ENCODE measurements around the gene HDDC3. TPM values are rescaled to one million over a fixed set of nuclear protein-coding genes. Genes with fewer than 3 reads are reported as not detected.
A peak's percentile ranks its signal among the peaks of the same experiment; 100 is the strongest.

Gene HDDC3
- polyA plus RNA-seq, 1 donor (not counting 4 experiments of a cell fraction or from before 2014, with no cell fraction given), result 11.8 TPM

- FAIRE-seq (no peak), DNase-seq (ENCODE audit: low read depth, low spot score) (no peak)
- no peaks in the 10 kb centered on the region for H3K79me2 ChIP-seq (ENCODE audit: control insufficient read depth, insufficient read depth, low read length)
- no peak overlapping the region for H3K4me3 ChIP-seq (ENCODE audit: control insufficient read depth in 2 of 3, extremely low read depth in 1 of 3, insufficient read depth in 2 of 3, low read depth in 1 of 3, low read length in 3 of 3)
- H4K20me1 ChIP-seq (ENCODE audit: control insufficient read depth, extremely low read depth, insufficient read depth, low read length), result no peaks in the 10 kb centered on the region
- no peak overlapping the region for H3K9ac ChIP-seq (ENCODE audit: control insufficient read depth, extremely low read depth, insufficient read depth, low read length)
- H3K9me1 ChIP-seq (ENCODE audit: control insufficient read depth, extremely low read depth, insufficient read depth, low read length), result peaks cover 2% of the 10 kb centered on the region
- H2AFZ ChIP-seq (ENCODE audit: control insufficient read depth, low read length), result no peak overlapping the region
- no peak overlapping the region for H3K27ac ChIP-seq (ENCODE audit: control insufficient read depth, insufficient read depth, low read length)
- H3K9me3 ChIP-seq (ENCODE audit: control insufficient read depth, low read depth, low read length), result no peaks in the 10 kb centered on the region
- TF ChIP-seq CTCF (optimal IDR thresholded peaks at IDR 0.05 in 1 of 3, IDR thresholded peaks at IDR 0.05 in 1 of 3, conservative IDR thresholded peaks at IDR 0.05 in 1 of 3; ENCODE audit: extremely low read depth in 1 of 3, insufficient read depth in 2 of 3, low read length in 3 of 3), result no peak
- TF ChIP-seq EZH2 (IDR thresholded peaks at IDR 0.05; ENCODE audit: low read length), result no peak
- no peak overlapping the region for H3K4me2 ChIP-seq (ENCODE audit: control insufficient read depth, extremely low read depth, insufficient read depth, low read depth, low read length)
- H3K4me1 ChIP-seq (ENCODE audit: control insufficient read depth, extremely low read depth, insufficient read depth, low read length), result peaks cover 12% of the 10 kb centered on the region
- H3K36me3 ChIP-seq (ENCODE audit: control insufficient read depth in 2 of 2, extremely low read depth in 1 of 2, insufficient read depth in 2 of 2, low read length in 2 of 2), result peaks cover 3 to 5% of the 10 kb centered on the region in 2 experiments
- dilution Hi-C loops (cut with MboI; ENCODE audit: extremely low pct_ligation_motif_present, low sequenced_read_pairs), result no loop called here
- no peaks in the 10 kb centered on the region for H3K27me3 ChIP-seq (ENCODE audit: control insufficient read depth, extremely low read depth, insufficient read depth, low read length)
Observed at GRCh38 chr15:90904746-90905145, 27.6 kb downstream of the HDDC3 start.

- Histone ChIP-seq H3K36me3 (ENCODE audit: control insufficient read depth in 2 of 2, extremely low read depth in 1 of 2, insufficient read depth in 2 of 2, low read length in 2 of 2) (peaks cover 3 to 5% of the 10 kb centered on the region in 2 experiments), H2AFZ (ENCODE audit: control insufficient read depth, low read length) (peak overlapping the region; percentile 81), H3K27me3 (ENCODE audit: control insufficient read depth, extremely low read depth, insufficient read depth, low read length) (no peaks in the 10 kb centered on the region), H4K20me1 (ENCODE audit: control insufficient read depth, extremely low read depth, insufficient read depth, low read length) (no peaks in the 10 kb centered on the region), H3K4me1 (ENCODE audit: control insufficient read depth, extremely low read depth, insufficient read depth, low read length) (peaks cover 12% of the 10 kb centered on the region), H3K9me3 (ENCODE audit: control insufficient read depth, low read depth, low read length) (no peaks in the 10 kb centered on the region), H3K4me3 (ENCODE audit: control insufficient read depth in 2 of 3, extremely low read depth in 1 of 3, insufficient read depth in 2 of 3, low read depth in 1 of 3, low read length in 3 of 3) (peak overlapping the region in 2 of 3 experiments; percentile 77), H3K27ac (ENCODE audit: control insufficient read depth, insufficient read depth, low read length) (no peak overlapping the region), H3K9ac (ENCODE audit: control insufficient read depth, extremely low read depth, insufficient read depth, low read length) (peak overlapping the region; percentile 65), H3K9me1 (ENCODE audit: control insufficient read depth, extremely low read depth, insufficient read depth, low read length) (peaks cover 2% of the 10 kb centered on the region), H3K79me2 (ENCODE audit: control insufficient read depth, insufficient read depth, low read length) (no peaks in the 10 kb centered on the region), H3K4me2 (ENCODE audit: control insufficient read depth, extremely low read depth, insufficient read depth, low read depth, low read length) (peak overlapping the region; percentile 92)
- TF ChIP-seq CTCF (optimal IDR thresholded peaks at IDR 0.05 in 1 of 3, IDR thresholded peaks at IDR 0.05 in 1 of 3, conservative IDR thresholded peaks at IDR 0.05 in 1 of 3; ENCODE audit: extremely low read depth in 1 of 3, insufficient read depth in 2 of 3, low read length in 3 of 3) (peak in 2 of 3 experiments; percentile 11 to 24), EZH2 (IDR thresholded peaks at IDR 0.05; ENCODE audit: low read length) (no peak)
- peak; percentile 41 for FAIRE-seq
- dilution Hi-C loops (cut with MboI; ENCODE audit: extremely low pct_ligation_motif_present, low sequenced_read_pairs), result no loop called here
- DNase-seq (ENCODE audit: low read depth, low spot score), result no peak
Observed at GRCh38 chr15:90903733-90904536, 28.4 kb downstream of the HDDC3 start.
